Stimulated activated CD4-positive, alpha-beta T cell treated with anti-CD3 and anti-CD28 coated beads, Interleukin-4, amount 100 ng/mL, for 48 hours (primary cell): ENCODE measurements around the gene IL21.
"Not testable (repeated sequence)": the region's sequence is repeated elsewhere in the genome, so short reads cannot be mapped to it uniquely, and the experiment has no call there.

Experiments used
- DNase-seq, 2 donors: peaks; one replicate each; pipeline ENCODE4 v3.0.0-alpha.2; 2020; ENCODE audit warnings: low read depth in 2 of 2

Gene IL21

GRCh38 chr4:122577808-122578781 lies 42.8 kb downstream of the IL21 start:
- peak; percentile 65 to 69 for DNase-seq

GRCh38 chr4:122577189-122577553 lies 43.7 kb downstream of the IL21 start:
- no peak for DNase-seq

GRCh38 chr4:122576261-122577188 lies 44.3 kb downstream of the IL21 start:
- no peak for DNase-seq

- not testable (repeated sequence) for DNase-seq
Measured at GRCh38 chr4:122574347-122574746, 46.5 kb downstream of the IL21 start.

GRCh38 chr4:122562449-122562848 lies 58.4 kb downstream of the IL21 start:
- no peak for DNase-seq
